Caco-2 (cell line): ENCODE measurements around the gene TBX15. TPM values are rescaled to one million over a fixed set of nuclear protein-coding genes. Genes with fewer than 3 reads are reported as not detected.

Source experiments
- BruUV-seq: library from RNA; stranded (reverse); fragments of 400-500 nt; replicated peaks from 2 replicates; lab custom pipeline; 2021; lab: Mats Ljungman, UMichigan
- CTCF ChIA-PET: fragments of 300-600 bp; sonication (Branson Sonifier 250); formaldehyde crosslinking; loops from one replicate; lab custom pipeline; 2022; ENCODE audit warnings: antibody characterized with exemption; lab: Charles Lee
- POLR2A ChIA-PET: fragments of 300-600 bp; sonication (Branson Sonifier 250); formaldehyde crosslinking; loops from one replicate; lab custom pipeline; 2022; ENCODE audit warnings: antibody characterized with exemption; lab: Charles Lee
- DNase-seq, 2 experiments: peaks; one replicate each; pipeline versions ENCODE4 v3.0.0 to v3.0.0-alpha.2; 2020 to 2022
- H3K27me3 ChIP-seq: replicated peaks from 2 replicates; pipeline ENCODE4 v1.6.0; 2011; ENCODE audit warnings: low read length; ENCODE audit not compliant: control insufficient read depth, insufficient read depth
- H3K36me3 ChIP-seq: 2 replicates; pipeline ENCODE4 v1.5.1; 2011; ENCODE audit warnings: low read length; ENCODE audit not compliant: control insufficient read depth, insufficient read depth
- H3K4me1 ChIP-seq: fragments of 250-450 bp; sonication (Bioruptor Pico); 2 replicates; pipeline ENCODE4 v1.5.1; 2020; ENCODE audit warnings: mild to moderate bottlenecking
- H3K4me3 ChIP-seq: 2 replicates; pipeline ENCODE4 v1.5.1; 2011; ENCODE audit warnings: low read depth, mild to moderate bottlenecking, control low read depth, low read length
- H3K9me3 ChIP-seq: fragments of 250-450 bp; sonication (Bioruptor Pico); 2 replicates; pipeline ENCODE4 v1.5.1; 2020; ENCODE audit warnings: mild to moderate bottlenecking, moderate library complexity
- H3K27ac Mint-ChIP-seq: one replicate; pipeline ENCODE4 v1.8.0; 2022; ENCODE audit warnings: mixed read lengths; ENCODE audit not compliant: unreplicated experiment
- H3K27me3 Mint-ChIP-seq: one replicate; pipeline ENCODE4 v1.8.0; 2022; ENCODE audit warnings: mixed read lengths; ENCODE audit not compliant: insufficient read depth, unreplicated experiment
- H3K36me3 Mint-ChIP-seq: one replicate; pipeline ENCODE4 v1.8.0; 2022; ENCODE audit warnings: mild to moderate bottlenecking, mixed read lengths; ENCODE audit not compliant: insufficient read depth, unreplicated experiment
- H3K4me1 Mint-ChIP-seq: one replicate; pipeline ENCODE4 v1.8.0; 2022; ENCODE audit warnings: low read depth, mixed read lengths; ENCODE audit not compliant: unreplicated experiment
- H3K4me3 Mint-ChIP-seq: one replicate; pipeline ENCODE4 v1.8.0; 2022; ENCODE audit warnings: mild to moderate bottlenecking, moderate library complexity, mixed read lengths; ENCODE audit not compliant: unreplicated experiment
- H3K9me3 Mint-ChIP-seq: one replicate; pipeline ENCODE4 v1.8.0; 2022; ENCODE audit warnings: mixed read lengths; ENCODE audit not compliant: unreplicated experiment
- CTCF ChIP-seq, 2 experiments: fragments of 200-600 bp in 1 of 2; IDR thresholded peaks; 1 replicate in 1 of 2; 2 replicates in 1 of 2; pipeline versions ENCODE4 v1.5.1 to v1.8.0; 2011 to 2022; ENCODE audit warnings: antibody characterized with exemption in 1 of 2, control low read depth in 1 of 2, inconsistent platforms in 1 of 2, low read depth in 1 of 2, low read length in 1 of 2, mild to moderate bottlenecking in 1 of 2, moderate library complexity in 1 of 2; ENCODE audit not compliant: insufficient read depth in 1 of 2, severe bottlenecking in 1 of 2, unreplicated experiment in 1 of 2
- intact Hi-C: fragments of 100-400 bp; cut with micrococcal nuclease; formaldehyde crosslinking; loops from one replicate; pipeline ENCODE4 v1.10.0; 2022; ENCODE audit not compliant: unreplicated experiment
- total RNA-seq: library from RNA; stranded (reverse); gene quantifications from 2 replicates; pipeline ENCODE4 v1.2.3, GENCODE V29; 2022

Gene TBX15
- total RNA-seq, 1 experiment from 2014 or later = 0.11 TPM

DNA sequence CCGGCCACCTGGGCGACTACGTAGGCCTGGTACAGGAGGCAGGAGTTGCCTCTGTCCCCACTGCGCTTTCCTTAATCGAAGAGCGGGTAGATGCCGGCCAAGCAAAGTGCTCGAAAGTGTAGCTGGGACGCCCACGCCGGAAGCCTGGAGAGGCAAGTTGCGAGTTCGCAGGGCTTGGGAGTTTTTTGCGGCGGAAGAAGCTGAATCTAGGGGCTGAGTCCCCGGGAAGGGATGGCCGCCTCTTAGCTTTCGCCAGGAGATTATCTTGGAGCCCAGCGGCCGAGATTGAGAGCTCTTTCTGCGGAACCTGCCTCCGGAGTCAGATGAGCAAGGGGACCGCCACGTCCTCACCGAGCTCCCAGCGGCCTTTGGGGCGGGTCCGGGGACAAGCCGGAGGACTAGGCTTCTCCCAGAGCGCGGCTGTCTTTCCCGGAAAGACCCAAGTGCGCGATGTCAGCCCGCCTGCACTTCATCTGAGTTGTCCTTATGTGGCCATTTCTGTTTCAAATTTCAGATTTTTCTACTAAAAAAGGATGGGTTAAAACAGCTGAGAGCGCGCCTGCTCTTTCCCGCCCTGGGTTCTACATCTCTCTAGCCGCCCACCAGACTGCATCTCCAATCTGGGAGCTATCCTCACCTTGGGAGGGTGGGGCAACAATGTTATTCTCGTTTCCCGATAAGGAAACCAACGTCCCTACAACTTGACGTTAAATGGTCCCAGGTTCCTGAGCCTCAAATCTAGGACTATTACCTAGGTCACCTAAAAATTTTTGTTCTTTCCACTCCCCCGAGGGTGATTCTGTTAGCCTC is 12.4 kb upstream of the TBX15 start:
- BruUV-seq = no TSS peak
- no peak for DNase-seq
- H3K27me3 ChIP-seq = no peaks in the 10 kb centered on the region
- H3K9me3 Mint-ChIP-seq = no peaks in the 10 kb centered on the region
- no peak overlapping the region for H3K4me3 ChIP-seq
- no peaks in the 10 kb centered on the region for H3K36me3 Mint-ChIP-seq
- no peak for TF ChIP-seq CTCF (IDR thresholded peaks at IDR 0.05; ENCODE audit: insufficient read depth in 1 of 2, low read depth in 1 of 2, low read length in 1 of 2, severe bottlenecking in 1 of 2, unreplicated experiment in 1 of 2)
- intact Hi-C loops = loop anchor here (10.0 kb wide), 1 partner anchor 274 kb away; no protein-coding TSS in a partner anchor
- no peaks in the 10 kb centered on the region for H3K36me3 ChIP-seq
- ChIA-PET CTCF (no interaction called here), POLR2A (no interaction called here)
- no peaks in the 10 kb centered on the region for H3K27me3 Mint-ChIP-seq
- no peaks in the 10 kb centered on the region for H3K4me1 ChIP-seq
- H3K4me1 Mint-ChIP-seq = no peaks in the 10 kb centered on the region
- no peaks in the 10 kb centered on the region for H3K9me3 ChIP-seq
- no peak overlapping the region for H3K27ac Mint-ChIP-seq
- H3K4me3 Mint-ChIP-seq = no peak overlapping the region

- H3K36me3 Mint-ChIP-seq = no peaks in the 10 kb centered on the region
- Histone ChIP-seq H3K9me3 (no peaks in the 10 kb centered on the region), H3K4me1 (no peaks in the 10 kb centered on the region), H3K4me3 (no peak overlapping the region), H3K27me3 (no peaks in the 10 kb centered on the region), H3K36me3 (no peaks in the 10 kb centered on the region)
- no peak overlapping the region for H3K27ac Mint-ChIP-seq
- H3K27me3 Mint-ChIP-seq = no peaks in the 10 kb centered on the region
- no peak for TF ChIP-seq CTCF (IDR thresholded peaks at IDR 0.05; ENCODE audit: insufficient read depth in 1 of 2, low read depth in 1 of 2, low read length in 1 of 2, severe bottlenecking in 1 of 2, unreplicated experiment in 1 of 2)
- no peaks in the 10 kb centered on the region for H3K4me1 Mint-ChIP-seq
- DNase-seq = no peak
- ChIA-PET POLR2A (no interaction called here), CTCF (no interaction called here)
- no peaks in the 10 kb centered on the region for H3K9me3 Mint-ChIP-seq
- intact Hi-C loops = loop anchor here (10.0 kb wide), 1 partner anchor 275 kb away; no protein-coding TSS in a partner anchor
- H3K4me3 Mint-ChIP-seq = no peak overlapping the region
- no TSS peak for BruUV-seq
Measured at GRCh38 chr1:118999348-119000071, 11.4 kb upstream of the TBX15 start.

DNA sequence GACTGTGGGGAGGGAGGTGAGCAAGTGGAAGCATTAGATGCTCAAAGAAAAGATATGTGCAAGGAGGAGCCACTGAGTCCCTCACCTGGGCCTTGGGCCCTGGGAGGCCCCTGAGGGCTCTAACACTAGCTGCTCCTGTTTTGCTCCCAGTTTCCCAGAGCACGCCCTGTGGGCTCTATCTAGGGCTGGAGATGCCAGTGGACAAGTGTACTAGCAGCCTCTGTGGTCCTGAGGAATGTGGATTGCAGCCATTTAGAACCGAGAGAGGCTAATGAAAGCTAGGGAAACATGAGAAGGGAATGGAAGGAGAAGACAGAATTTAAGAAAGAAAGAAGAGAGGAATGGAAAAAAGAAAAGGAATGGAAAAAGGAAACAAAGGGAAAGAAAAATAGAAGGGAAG is 10.0 kb upstream of the TBX15 start:
- Mint-ChIP-seq H3K4me1 (no peaks in the 10 kb centered on the region), H3K4me3 (no peak overlapping the region), H3K27me3 (no peaks in the 10 kb centered on the region), H3K9me3 (no peaks in the 10 kb centered on the region), H3K27ac (no peak overlapping the region), H3K36me3 (no peaks in the 10 kb centered on the region)
- Histone ChIP-seq H3K36me3 (no peaks in the 10 kb centered on the region), H3K9me3 (no peaks in the 10 kb centered on the region), H3K4me3 (no peak overlapping the region), H3K27me3 (no peaks in the 10 kb centered on the region), H3K4me1 (no peaks in the 10 kb centered on the region)
- ChIA-PET CTCF (no interaction called here), POLR2A (no interaction called here)
- intact Hi-C loops = no loop called here
- TF ChIP-seq CTCF (IDR thresholded peaks at IDR 0.05; ENCODE audit: insufficient read depth in 1 of 2, low read depth in 1 of 2, low read length in 1 of 2, severe bottlenecking in 1 of 2, unreplicated experiment in 1 of 2) = no peak
- no TSS peak for BruUV-seq
- DNase-seq = no peak
